Measurements from ENCODE around the gene KIRREL3.
A peak's percentile ranks its signal among the peaks of the same experiment; 100 is the strongest.

KIRREL3 gene

GRCh38 chr11:126619516-126619915 lies 381.1 kb downstream of the KIRREL3 start:
- DNase-seq, result no peak

GRCh38 chr11:126615845-126616244 lies 384.7 kb downstream of the KIRREL3 start:
- no peak for DNase-seq

GRCh38 chr11:126613272-126613671 lies 387.3 kb downstream of the KIRREL3 start:
- no peak for DNase-seq

- no peak for DNase-seq
Measured at GRCh38 chr11:126612671-126613070, 387.9 kb downstream of the KIRREL3 start.

- no peak for DNase-seq
Measured at GRCh38 chr11:126611438-126611837, 389.1 kb downstream of the KIRREL3 start.

- no peak for DNase-seq
Measured at GRCh38 chr11:126608658-126609057, 391.9 kb downstream of the KIRREL3 start.

- DNase-seq, result no peak
Measured at GRCh38 chr11:126607776-126608541, 392.6 kb downstream of the KIRREL3 start.

- DNase-seq, result no peak
Measured at GRCh38 chr11:126607374-126607773, 393.2 kb downstream of the KIRREL3 start.

GRCh38 chr11:126606484-126606883 lies 394.1 kb downstream of the KIRREL3 start:
- no peak for DNase-seq

GRCh38 chr11:126604461-126604860 lies 396.1 kb downstream of the KIRREL3 start:
- no peak for DNase-seq

- DNase-seq, result no peak
Measured at GRCh38 chr11:126603486-126603885, 397.1 kb downstream of the KIRREL3 start.

GRCh38 chr11:126602993-126603392 lies 397.6 kb downstream of the KIRREL3 start:
- no peak for DNase-seq

GRCh38 chr11:126602349-126602940 lies 398.1 kb downstream of the KIRREL3 start:
- DNase-seq, result no peak

GRCh38 chr11:126601550-126602215 lies 398.9 kb downstream of the KIRREL3 start:
- no peak for DNase-seq

GRCh38 chr11:126601136-126601535 lies 399.4 kb downstream of the KIRREL3 start:
- DNase-seq, result peak in 1 of 2 experiments; percentile 10

GRCh38 chr11:126599217-126599897 lies 401.2 kb downstream of the KIRREL3 start:
- DNase-seq, result no peak

- no peak for DNase-seq
Measured at GRCh38 chr11:126598344-126599216, 402.0 kb downstream of the KIRREL3 start.

- no peak for DNase-seq
Measured at GRCh38 chr11:126597041-126597440, 403.5 kb downstream of the KIRREL3 start.

GRCh38 chr11:126596474-126596873 lies 404.1 kb downstream of the KIRREL3 start:
- no peak for DNase-seq

GRCh38 chr11:126595560-126595959 lies 405.0 kb downstream of the KIRREL3 start:
- no peak for DNase-seq

- no peak for DNase-seq
Measured at GRCh38 chr11:126594921-126595367, 405.6 kb downstream of the KIRREL3 start.

Data from NCI-H1930 (cell line).